IMR-90 (cell line): ENCODE results near the gene ELFN1. TPM values are rescaled to one million over a fixed set of nuclear protein-coding genes. Genes with fewer than 3 reads are reported as not detected.

Source experiments
- ATAC-seq: fragments of 200-7000 bp; cut with Tn5 transposase; 2 replicates; pipeline ENCODE4 v1.9.1; 2020; ENCODE audit warnings: low read depth, mild to moderate bottlenecking, moderate library complexity
- BruUV-seq: library from RNA; stranded (reverse); fragments of 400-500 nt; replicated peaks from 2 replicates; lab custom pipeline; 2021; lab: Mats Ljungman, UMichigan
- CTCF ChIA-PET: fragments of 300-600 bp; formaldehyde crosslinking; extraction: SDS; loops from one replicate; lab custom pipeline; 2021; ENCODE audit warnings: antibody characterized with exemption; lab: Yijun Ruan, JAX
- POLR2A ChIA-PET: fragments of 300-600 bp; sonication (Branson Sonifier 250); formaldehyde crosslinking; loops from one replicate; lab custom pipeline; 2022; ENCODE audit warnings: antibody characterized with exemption; ENCODE audit not compliant: unreplicated experiment; lab: Charles Lee
- DNase-seq: peaks from one replicate; pipeline ENCODE4 v3.0.0; 2013
- H2AFZ ChIP-seq: replicated peaks from 2 replicates; pipeline ENCODE3; 2013; ENCODE audit warnings: low read length, mild to moderate bottlenecking; ENCODE audit not compliant: poor library complexity
- H2AK5ac ChIP-seq: 2 replicates; pipeline ENCODE4 v1.6.1; 2013; ENCODE audit warnings: low read depth, low read length, inconsistent platforms
- H2AK9ac ChIP-seq: replicated peaks from 2 replicates; pipeline ENCODE3; 2013; ENCODE audit warnings: mild to moderate bottlenecking, low read depth, low read length, moderate library complexity; ENCODE audit not compliant: poor library complexity
- H2BK120ac ChIP-seq: 2 replicates; pipeline ENCODE4 v1.6.1; 2013; ENCODE audit warnings: low read depth, low read length, inconsistent platforms
- H2BK15ac ChIP-seq: 3 replicates; pipeline ENCODE4 v1.6.1; 2013; ENCODE audit warnings: low read depth, low read length, inconsistent platforms
- H2BK20ac ChIP-seq: 2 replicates; pipeline ENCODE4 v1.6.1; 2013; ENCODE audit warnings: low read depth, mild to moderate bottlenecking, inconsistent platforms, low read length, moderate library complexity
- H2BK5ac ChIP-seq: 2 replicates; pipeline ENCODE4 v1.6.1; 2013; ENCODE audit warnings: mild to moderate bottlenecking, low read depth, low read length, inconsistent platforms; ENCODE audit not compliant: poor library complexity, severe bottlenecking
- H3K14ac ChIP-seq: replicated peaks from 2 replicates; pipeline ENCODE4 v1.6.1; 2013; ENCODE audit warnings: low read depth, low read length, inconsistent platforms
- H3K18ac ChIP-seq: 2 replicates; pipeline ENCODE4 v1.6.1; 2013; ENCODE audit warnings: low read depth, low read length, control low read depth
- H3K23ac ChIP-seq: 2 replicates; pipeline ENCODE4 v1.6.1; 2013; ENCODE audit warnings: low read depth, low read length, inconsistent platforms
- H3K27ac ChIP-seq: 2 replicates; pipeline ENCODE4 v1.5.1; 2013; ENCODE audit warnings: mild to moderate bottlenecking, control low read depth, low read length; ENCODE audit not compliant: insufficient read depth
- H3K27me3 ChIP-seq: 2 replicates; pipeline ENCODE4 v1.6.1; 2013; ENCODE audit warnings: low read length; ENCODE audit not compliant: control insufficient read depth, insufficient read depth
- H3K36me3 ChIP-seq: 2 replicates; pipeline ENCODE4 v1.6.1; 2013; ENCODE audit warnings: low read length, mixed read lengths; ENCODE audit not compliant: control insufficient read depth, insufficient read depth
- H3K4ac ChIP-seq: 2 replicates; pipeline ENCODE4 v1.6.1; 2013; ENCODE audit warnings: low read depth, low read length, inconsistent platforms
- H3K4me1 ChIP-seq: 2 replicates; pipeline ENCODE4 v1.6.1; 2013; ENCODE audit warnings: low read length, mixed read lengths; ENCODE audit not compliant: control insufficient read depth, insufficient read depth
- H3K4me2 ChIP-seq: 2 replicates; pipeline ENCODE4 v1.6.1; 2013; ENCODE audit warnings: low read depth, mild to moderate bottlenecking, control low read depth, low read length, moderate library complexity
- H3K4me3 ChIP-seq: 2 replicates; pipeline ENCODE4 v1.5.1; 2013; ENCODE audit warnings: low read depth, mild to moderate bottlenecking, control low read depth, low read length, moderate library complexity; ENCODE audit not compliant: insufficient read depth
- H3K56ac ChIP-seq: 2 replicates; pipeline ENCODE4 v1.6.1; 2013; ENCODE audit warnings: low read length, inconsistent platforms; ENCODE audit not compliant: insufficient read depth; ENCODE audit errors: extremely low read depth
- H3K79me1 ChIP-seq, 2 experiments: 2 replicates each; pipeline ENCODE4 v1.6.1; 2013; ENCODE audit warnings: low read length in 2 of 2, inconsistent platforms in 1 of 2, low read depth in 1 of 2
- H3K9ac ChIP-seq: 2 replicates; pipeline ENCODE4 v1.6.1; 2013; ENCODE audit warnings: low read depth, low read length, control low read depth
- H3K9me1 ChIP-seq: 2 replicates; pipeline ENCODE4 v1.6.1; 2013; ENCODE audit warnings: low read length, inconsistent platforms; ENCODE audit not compliant: insufficient read depth
- H3K9me3 ChIP-seq: 2 replicates; pipeline ENCODE4 v1.6.1; 2013; ENCODE audit warnings: low read length; ENCODE audit not compliant: control insufficient read depth, insufficient read depth
- H4K20me1 ChIP-seq: 2 replicates; pipeline ENCODE4 v1.6.1; 2013; ENCODE audit warnings: low read length, inconsistent platforms; ENCODE audit not compliant: insufficient read depth
- H4K5ac ChIP-seq: 2 replicates; pipeline ENCODE4 v1.6.1; 2013; ENCODE audit warnings: mild to moderate bottlenecking, low read depth, low read length, control low read depth
- H4K8ac ChIP-seq, 2 experiments: 2 replicates each; pipeline ENCODE4 v1.6.1; 2013; ENCODE audit warnings: low read depth in 2 of 2, low read length in 2 of 2, control low read depth in 1 of 2, inconsistent platforms in 1 of 2
- H4K91ac ChIP-seq: 2 replicates; pipeline ENCODE4 v1.6.1; 2013; ENCODE audit warnings: low read depth, low read length, inconsistent platforms; ENCODE audit not compliant: insufficient read depth
- BHLHE40 ChIP-seq: fragments of 150-350 bp; IDR thresholded peaks from 2 replicates; pipeline ENCODE4 v1.6.1; 2016; ENCODE audit warnings: mild to moderate bottlenecking, low read depth, low read length
- CEBPB ChIP-seq: IDR thresholded peaks from 2 replicates; pipeline ENCODE4 v1.6.1; 2012; ENCODE audit warnings: low read depth, low read length, improper control_type of control experiment
- CHD1 ChIP-seq: IDR thresholded peaks from 2 replicates; pipeline ENCODE4 v1.6.1; 2012; ENCODE audit warnings: low read depth, low read length, improper control_type of control experiment
- CTCF ChIP-seq: conservative IDR thresholded peaks from 2 replicates; pipeline ENCODE4 v1.5.1; 2012; ENCODE audit warnings: mild to moderate bottlenecking, low read depth, low read length, improper control_type of control experiment
- ELK1 ChIP-seq: fragments of 150-350 bp; IDR thresholded peaks from 2 replicates; pipeline ENCODE4 v1.6.1; 2016; ENCODE audit warnings: low read depth, mild to moderate bottlenecking, low read length, moderate library complexity, borderline replicate concordance
- FOS ChIP-seq: fragments of 150-350 bp; IDR thresholded peaks from 2 replicates; pipeline ENCODE4 v1.6.1; 2016; ENCODE audit warnings: low read depth, low read length
- MAFK ChIP-seq: IDR thresholded peaks from 2 replicates; pipeline ENCODE4 v1.6.1; 2012; ENCODE audit warnings: low read depth, low read length, improper control_type of control experiment
- MAZ ChIP-seq: IDR thresholded peaks from 2 replicates; pipeline ENCODE4 v1.6.1; 2012; ENCODE audit warnings: low read depth, mild to moderate bottlenecking, low read length, improper control_type of control experiment, moderate library complexity, borderline replicate concordance
- MXI1 ChIP-seq: IDR thresholded peaks from 2 replicates; pipeline ENCODE4 v1.6.1; 2012; ENCODE audit warnings: low read depth, mild to moderate bottlenecking, low read length, moderate library complexity, borderline replicate concordance
- NFE2L2 ChIP-seq: fragments of 150-350 bp; IDR thresholded peaks from 2 replicates; pipeline ENCODE4 v1.6.1; 2016; ENCODE audit warnings: low read depth, mild to moderate bottlenecking, low read length
- POLR2A ChIP-seq: IDR thresholded peaks from 2 replicates; pipeline ENCODE4 v1.6.1; 2012; ENCODE audit warnings: mild to moderate bottlenecking, low read depth, low read length
- RCOR1 ChIP-seq: IDR thresholded peaks from 2 replicates; pipeline ENCODE4 v1.6.1; 2012; ENCODE audit warnings: mild to moderate bottlenecking, low read length, improper control_type of control experiment; ENCODE audit not compliant: insufficient replicate concordance
- RFX5 ChIP-seq: IDR thresholded peaks from 2 replicates; pipeline ENCODE4 v1.8.0; 2012; ENCODE audit warnings: low read depth, mild to moderate bottlenecking, low read length, moderate library complexity
- SMC3 ChIP-seq: fragments of 150-350 bp; IDR thresholded peaks from 2 replicates; pipeline ENCODE4 v1.6.1; 2016; ENCODE audit warnings: low read depth, mild to moderate bottlenecking, antibody characterized with exemption, low read length, moderate library complexity
- USF2 ChIP-seq: fragments of 150-350 bp; IDR thresholded peaks from 2 replicates; pipeline ENCODE4 v1.6.1; 2017; ENCODE audit warnings: mild to moderate bottlenecking, antibody characterized with exemption, low read length, low read depth
- WGBS, 2 experiments: methylation state at CpG; one replicate each; pipeline versions ENCODE4 v1.1.5 to v1.1.7; 2013; ENCODE audit warnings: missing lambda C conversion rate in 2 of 2; ENCODE audit not compliant: insufficient read length in 1 of 2; ENCODE audit errors: extremely low coverage in 2 of 2; 5-methylcytosine and 5-hydroxymethylcytosine counted together
- dilution Hi-C: fragments of 300-500 bp; cut with HindIII; formaldehyde crosslinking; loops from one replicate; pipeline ENCODE4 v1.14.3; 2018; ENCODE audit warnings: low sequenced_read_pairs; ENCODE audit not compliant: unreplicated experiment
- in situ Hi-C: fragments of 300-500 bp; cut with MboI; formaldehyde crosslinking; loops from 3 replicates; pipeline ENCODE4 v1.14.3; 2019; ENCODE audit warnings: low sequenced_read_pairs, inconsistent platforms, mixed read lengths
- intact Hi-C: fragments of 100-400 bp; cut with micrococcal nuclease; formaldehyde crosslinking; loops from 2 replicates; pipeline ENCODE4 v1.10.0; 2022
- polyA plus RNA-seq, 3 experiments: library from polyadenylated mRNA; depleted of rRNA; stranded (reverse); fragments of >200 nt; gene quantifications; 2 replicates each; pipeline ENCODE4 v1.2.3, GENCODE V29; 2012; ENCODE audit warnings: low replicate concordance in 1 of 3
- total RNA-seq: library from RNA; depleted of rRNA; stranded (reverse); fragments of >200 nt; gene quantifications from 2 replicates; pipeline ENCODE4 v1.2.3, GENCODE V29; 2012

Gene ELFN1
- total and polyA plus RNA-seq, 2 of the 4 experiments (the other 2 are of a cell fraction) = 1.6 to 5.2 TPM

GRCh38 chr7:1747004-1747801 is 77.1 kb downstream of the ELFN1 start:
- Histone ChIP-seq H2BK120ac (no peak overlapping the region), H2AK5ac (no peak overlapping the region), H3K23ac (no peak overlapping the region), H2BK15ac (no peak overlapping the region), H2BK5ac (no peak overlapping the region), H3K9me3 (peaks cover 2% of the 10 kb centered on the region; the same call in 1 of the 2 replicates), H3K79me1 (no peaks in the 10 kb centered on the region), H3K9ac (no peak overlapping the region), H4K20me1 (no peaks in the 10 kb centered on the region), H3K27me3 (peaks cover 22% of the 10 kb centered on the region; the same call in 1 of the 2 replicates), H2BK20ac (no peak overlapping the region), H3K4me1 (no peaks in the 10 kb centered on the region), H3K14ac (no peak overlapping the region), H3K9me1 (no peaks in the 10 kb centered on the region), H2AFZ (no peak overlapping the region), H3K4me3 (no peak overlapping the region), H3K4ac (no peak overlapping the region), H3K4me2 (no peak overlapping the region), H4K5ac (no peak overlapping the region), H4K91ac (no peak overlapping the region), H3K56ac (no peak overlapping the region), H3K18ac (no peak overlapping the region), H3K27ac (no peak overlapping the region), H3K36me3 (no peaks in the 10 kb centered on the region), H2AK9ac (no peak overlapping the region), H4K8ac (no peak overlapping the region)
- no TSS peak for BruUV-seq
- DNase-seq = no peak
- intact Hi-C loops (no loop called here), in situ Hi-C loops (no loop called here), dilution Hi-C loops (no loop called here)
- WGBS, 2 experiments = 92% methylated on average over 11 of the region's 38 CpGs; no CpG with 5 or more reads in 1 of the 2 experiments
- ATAC-seq = no peak
- POLR2A ChIA-PET = no interaction called here
- CTCF ChIA-PET = no interaction called here
- no peak for TF ChIP-seq CEBPB
- TF ChIP-seq CHD1 = no peak
- no peak for TF ChIP-seq MAFK
- TF ChIP-seq SMC3 = no peak
- no peak for TF ChIP-seq POLR2A
- TF ChIP-seq ELK1 = no peak
- no peak for TF ChIP-seq CTCF
- no peak for TF ChIP-seq USF2
- no peak for TF ChIP-seq RCOR1
- TF ChIP-seq MXI1 = no peak
- TF ChIP-seq FOS = no peak
- TF ChIP-seq BHLHE40 = no peak
- TF ChIP-seq MAZ = no peak
- no peak for TF ChIP-seq RFX5
- TF ChIP-seq NFE2L2 = no peak
